Cardiac fibroblast (primary cell): ENCODE results near the gene NCAM1.

ENCODE experiments used
- DNase-seq, 2 donors: peaks; one replicate each; pipeline versions ENCODE4 v3.0.0 to v3.0.0-alpha.2; 2010; ENCODE audit warnings: low read depth in 2 of 2
- H3K4me3 ChIP-seq, 2 donors: replicated peaks in 1 of 2; 1 replicate in 1 of 2; 2 replicates in 1 of 2; pipeline ENCODE4 v1.5.1; 2011; ENCODE audit warnings: low read depth in 2 of 2, low read length in 2 of 2, mild to moderate bottlenecking in 2 of 2, moderate library complexity in 1 of 2
- CTCF ChIP-seq: IDR thresholded peaks from one replicate; pipeline ENCODE4 v1.5.1; 2011; ENCODE audit warnings: low read depth, mild to moderate bottlenecking, low read length, inconsistent platforms

NCAM1 gene

DNA sequence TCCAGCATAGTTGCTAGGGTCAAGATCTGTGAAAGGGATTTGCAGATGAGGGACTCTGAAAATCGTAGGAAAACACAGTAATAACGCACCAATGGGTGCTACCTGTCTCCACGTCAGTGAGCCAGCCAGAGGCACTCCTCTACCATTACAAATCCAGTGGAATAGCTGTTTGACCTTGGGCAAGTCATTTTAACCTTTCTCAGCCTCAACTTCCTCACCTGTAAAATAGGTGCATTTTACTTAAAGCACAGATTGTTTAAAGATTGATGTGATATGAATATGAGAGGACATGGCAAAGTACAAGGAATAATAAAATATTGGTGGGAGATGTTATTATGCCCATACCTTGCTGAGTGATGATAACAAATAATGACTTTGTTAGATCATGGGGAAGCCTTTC, 205.1 kb downstream of the NCAM1 start:
- DNase-seq, result no peak
- no peak for TF ChIP-seq CTCF
- H3K4me3 ChIP-seq, result no peak overlapping the region

DNA sequence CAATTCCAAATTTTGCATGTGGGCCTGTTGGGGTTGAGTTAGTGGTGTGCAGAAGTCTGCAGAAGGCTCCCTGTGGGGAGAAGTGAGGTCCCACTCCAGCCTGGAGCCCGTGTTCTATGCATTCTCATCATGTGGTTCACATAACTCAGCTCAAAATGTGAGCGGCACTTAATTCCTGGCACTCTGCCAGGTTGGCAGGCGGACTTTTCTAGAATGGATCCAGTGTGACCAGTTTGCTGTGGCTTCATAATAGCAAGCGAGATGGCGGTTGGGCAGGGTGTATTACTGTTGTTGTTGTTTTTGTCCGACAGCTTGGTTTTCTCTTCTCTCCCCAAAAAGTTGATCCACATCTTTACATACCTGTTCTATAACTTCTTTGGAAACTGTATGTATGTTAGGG, 206.4 kb downstream of the NCAM1 start:
- TF ChIP-seq CTCF, result no peak
- no peak for DNase-seq
- H3K4me3 ChIP-seq, result no peak overlapping the region

DNA sequence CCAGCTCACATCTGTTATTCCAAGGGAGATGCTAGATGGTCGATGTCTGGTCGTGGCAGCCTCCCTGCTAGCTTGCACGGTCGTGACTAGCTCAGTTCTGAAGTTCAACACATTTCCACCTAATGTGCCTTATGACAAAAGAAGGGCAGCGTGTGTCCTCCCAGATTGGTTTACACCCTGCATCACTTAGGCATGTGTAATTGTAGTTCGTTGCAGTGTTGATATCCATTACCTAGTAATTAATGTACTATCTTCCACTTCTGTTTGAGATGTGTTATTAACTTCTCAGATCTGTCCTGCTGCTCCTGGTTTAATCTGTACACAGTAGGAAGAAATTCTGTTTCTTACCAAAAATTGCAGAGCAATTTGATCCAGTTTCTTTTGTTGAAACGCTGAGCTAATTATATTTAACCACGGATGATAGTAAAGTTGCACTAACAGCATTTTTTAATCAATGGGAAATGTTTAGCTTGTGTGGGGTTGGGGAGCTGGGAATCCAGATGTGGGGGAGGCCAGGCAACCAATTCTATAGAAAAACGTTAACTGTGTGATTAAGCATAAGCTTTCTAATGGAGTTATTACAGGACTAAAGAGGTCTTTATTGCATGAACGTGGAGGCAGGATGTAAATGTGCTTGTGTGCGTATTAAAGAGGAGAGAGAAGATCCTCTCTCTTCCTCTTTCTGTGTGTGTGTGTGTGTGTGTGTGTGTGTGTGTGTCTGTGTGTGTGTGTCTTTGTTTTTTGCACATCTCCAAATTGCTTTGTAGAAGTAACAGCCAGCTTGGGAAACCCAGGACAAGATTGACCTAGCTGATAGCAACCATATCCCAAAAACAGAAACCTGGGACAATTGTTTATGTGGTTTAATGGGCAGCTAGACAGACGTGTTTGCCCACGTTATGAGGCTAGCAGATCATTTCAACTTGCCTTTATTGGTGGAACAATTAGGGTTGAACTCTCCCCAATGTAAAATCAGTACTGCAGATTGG, 207.4 kb downstream of the NCAM1 start:
- no peak for DNase-seq

GRCh38 chr11:113172382-113172951, 211.2 kb downstream of the NCAM1 start:
- no peak overlapping the region for H3K4me3 ChIP-seq
- TF ChIP-seq CTCF, result no peak
- no peak for DNase-seq

More for the DNA sequence above, 207.4 kb downstream of the NCAM1 start:
- TF ChIP-seq CTCF, result no peak
- H3K4me3 ChIP-seq, result no peak overlapping the region

GRCh38 chr11:113173126-113173525, 211.9 kb downstream of the NCAM1 start:
- no peak overlapping the region for H3K4me3 ChIP-seq
- no peak for DNase-seq
- TF ChIP-seq CTCF, result no peak

DNA sequence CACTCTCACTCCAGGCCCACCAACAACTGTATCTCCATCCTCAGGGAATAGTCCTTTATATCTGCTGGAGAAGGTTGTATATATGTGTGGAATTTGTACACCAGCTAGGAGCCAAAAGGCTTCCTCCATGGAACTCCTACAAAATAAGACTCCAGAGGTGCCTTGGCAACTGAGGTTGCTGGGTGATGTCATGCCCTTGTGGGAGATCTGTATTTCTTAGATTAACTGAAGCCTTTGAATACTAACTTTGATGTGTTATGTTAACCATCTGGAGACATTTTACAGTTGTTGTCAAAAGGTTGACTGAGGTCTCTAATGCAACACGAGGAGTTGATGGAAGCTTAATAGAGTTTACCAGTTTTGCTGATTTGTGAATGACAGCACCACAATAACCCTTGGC, 213.7 kb downstream of the NCAM1 start:
- no peak for TF ChIP-seq CTCF
- H3K4me3 ChIP-seq, result no peak overlapping the region
- DNase-seq, result no peak
